Esophagus squamous epithelium (tissue), 5 donors: ENCODE measurements around the gene HNRNPM. TPM values are rescaled to one million over a fixed set of nuclear protein-coding genes. Genes with fewer than 3 reads are reported as not detected.
A peak's percentile ranks its signal among the peaks of the same experiment; 100 is the strongest.

Experiments
- DNase-seq: peaks from one replicate; lab custom pipeline; 2025; lab: John Stamatoyannopoulos, UW
- H3K27ac ChIP-seq, 4 donors: fragments of 200-600 bp; sonication (generic); one replicate each; pipeline ENCODE4 v1.5.1; 2016 to 2019; ENCODE audit warnings: mild to moderate bottlenecking in 1 of 4
- H3K27me3 ChIP-seq, 4 donors: fragments of 200-600 bp; sonication (generic); 1 replicate in 3 of 4; 2 replicates in 1 of 4; pipeline versions ENCODE4 v1.5.1 to v1.6.0; 2017 to 2021; ENCODE audit warnings: antibody characterized with exemption in 1 of 4
- H3K36me3 ChIP-seq, 3 donors: fragments of 200-600 bp; sonication (generic); one replicate each; pipeline ENCODE4 v1.5.1; 2016 to 2019
- H3K4me1 ChIP-seq, 3 donors: fragments of 200-600 bp; sonication (generic); one replicate each; pipeline ENCODE4 v1.5.1; 2017 to 2019
- H3K4me3 ChIP-seq, 4 donors: fragments of 200-600 bp; sonication (generic); 1 replicate in 3 of 4; 2 replicates in 1 of 4; pipeline ENCODE4 v1.5.1; 2016 to 2019; ENCODE audit warnings: mild to moderate bottlenecking in 2 of 4, moderate library complexity in 1 of 4
- H3K9me3 ChIP-seq, 3 donors: fragments of 200-600 bp; sonication (generic); one replicate each; pipeline ENCODE4 v1.5.1; 2016 to 2019
- CTCF ChIP-seq, 6 experiments: fragments of 450-650 bp in 4 of 6; fragments of 200-600 bp in 2 of 6; sonication (generic) in 2 of 6; IDR thresholded peaks; one replicate each; pipeline ENCODE4 v1.5.1; 2016 to 2019; ENCODE audit warnings: antibody characterized with exemption in 6 of 6, mild to moderate bottlenecking in 4 of 6, moderate library complexity in 4 of 6
- POLR2A ChIP-seq, 4 donors: fragments of 450-650 bp; IDR thresholded peaks; one replicate each; pipeline ENCODE4 v1.6.1; 2017; ENCODE audit warnings: antibody characterized with exemption in 4 of 4, mild to moderate bottlenecking in 4 of 4, moderate library complexity in 3 of 4
- WGBS, 2 donors: methylation state at CpG; one replicate each; pipeline ENCODE4 v1.1.5; 2018; 5-methylcytosine and 5-hydroxymethylcytosine counted together
- intact Hi-C: fragments of 100-400 bp; cut with DNase I; formaldehyde crosslinking; loops from one replicate; pipeline ENCODE4 v1.15.0; 2022
- total RNA-seq, 4 donors: library from RNA; depleted of rRNA; stranded (reverse); fragments of >200 nt; gene quantifications; one replicate each; pipeline ENCODE4 v1.1.0, GENCODE V29; 2016
- donor health status: DM: yes; HTN: yes; CAD: no.

HNRNPM gene
- total RNA-seq, 4 donors from 2014 or later = 102 to 162 (median 128) TPM

- no peak for DNase-seq
- H3K36me3 ChIP-seq = peaks cover 0 to 19% (median 0%) of the 10 kb centered on the region in 3 donors
- intact Hi-C loops = no loop called here
- H3K27me3 ChIP-seq = no peaks in the 10 kb centered on the region
- H3K27ac ChIP-seq = no peak overlapping the region
- H3K4me1 ChIP-seq = peaks cover 25 to 52% (median 27%) of the 10 kb centered on the region in 3 donors
- 93 to 100% methylated on average over 1 to 3 of the region's 52 CpGs for WGBS, 2 donors
- TF ChIP-seq POLR2A (IDR thresholded peaks at IDR 0.05) (no peak), CTCF (IDR thresholded peaks at IDR 0.05) (no peak)
- H3K9me3 ChIP-seq = no peaks in the 10 kb centered on the region
- H3K4me3 ChIP-seq = no peak overlapping the region
Observed at GRCh38 chr19:8510589-8511115, 65.9 kb downstream of the HNRNPM start.

- peak overlapping the region in 1 of 4 donors; percentile 8 for H3K4me3 ChIP-seq
- no peaks in the 10 kb centered on the region for H3K27me3 ChIP-seq
- no peaks in the 10 kb centered on the region for H3K9me3 ChIP-seq
- no peak for DNase-seq
- H3K36me3 ChIP-seq = peaks cover 0 to 19% (median 0%) of the 10 kb centered on the region in 3 donors
- H3K27ac ChIP-seq = peak overlapping the region in 2 of 4 donors; percentile 99 to 100
- intact Hi-C loops = no loop called here
- WGBS, 2 donors = 100% methylated on average over 3 of the region's 45 CpGs; no CpG with 5 or more reads in 1 of the 2 donors
- peaks cover 19 to 42% (median 20%) of the 10 kb centered on the region in 3 donors for H3K4me1 ChIP-seq
- TF ChIP-seq POLR2A (IDR thresholded peaks at IDR 0.05) (no peak), CTCF (IDR thresholded peaks at IDR 0.05) (no peak)
Observed at GRCh38 chr19:8511573-8512101, 66.9 kb downstream of the HNRNPM start.

- intact Hi-C loops = no loop called here
- Histone ChIP-seq H3K36me3 (peaks cover 0 to 19% (median 0%) of the 10 kb centered on the region in 3 donors), H3K4me1 (peaks cover 19 to 44% (median 20%) of the 10 kb centered on the region in 3 donors), H3K4me3 (peak overlapping the region in 1 of 4 donors; percentile 87), H3K27me3 (no peaks in the 10 kb centered on the region), H3K9me3 (no peaks in the 10 kb centered on the region), H3K27ac (peak overlapping the region in 3 of 4 donors; percentile 95 to 100 (median 99))
- no peak for DNase-seq
- WGBS, 2 donors = 71 to 73% methylated on average over 13 to 14 of the region's 22 CpGs
- TF ChIP-seq CTCF (IDR thresholded peaks at IDR 0.05) (no peak), POLR2A (IDR thresholded peaks at IDR 0.05) (no peak)
Observed at GRCh38 chr19:8512115-8512967, 67.6 kb downstream of the HNRNPM start.

GRCh38 chr19:8513036-8513686, 68.4 kb downstream of the HNRNPM start:
- 20 to 79% methylated on average over 4 to 10 of the region's 19 CpGs for WGBS, 2 donors
- peak overlapping the region; percentile 56 to 88 (median 76) for H3K4me3 ChIP-seq
- no peaks in the 10 kb centered on the region for H3K27me3 ChIP-seq
- no peaks in the 10 kb centered on the region for H3K9me3 ChIP-seq
- DNase-seq = no peak
- H3K4me1 ChIP-seq = peaks cover 19 to 51% (median 20%) of the 10 kb centered on the region in 3 donors
- peaks cover 0 to 19% (median 0%) of the 10 kb centered on the region in 3 donors for H3K36me3 ChIP-seq
- intact Hi-C loops = no loop called here
- peak overlapping the region; percentile 95 to 100 (median 98) for H3K27ac ChIP-seq
- TF ChIP-seq CTCF (IDR thresholded peaks at IDR 0.05) (no peak), POLR2A (IDR thresholded peaks at IDR 0.05) (no peak)
